ENCODE results near the gene RASSF8.

The RASSF8 gene

DNA sequence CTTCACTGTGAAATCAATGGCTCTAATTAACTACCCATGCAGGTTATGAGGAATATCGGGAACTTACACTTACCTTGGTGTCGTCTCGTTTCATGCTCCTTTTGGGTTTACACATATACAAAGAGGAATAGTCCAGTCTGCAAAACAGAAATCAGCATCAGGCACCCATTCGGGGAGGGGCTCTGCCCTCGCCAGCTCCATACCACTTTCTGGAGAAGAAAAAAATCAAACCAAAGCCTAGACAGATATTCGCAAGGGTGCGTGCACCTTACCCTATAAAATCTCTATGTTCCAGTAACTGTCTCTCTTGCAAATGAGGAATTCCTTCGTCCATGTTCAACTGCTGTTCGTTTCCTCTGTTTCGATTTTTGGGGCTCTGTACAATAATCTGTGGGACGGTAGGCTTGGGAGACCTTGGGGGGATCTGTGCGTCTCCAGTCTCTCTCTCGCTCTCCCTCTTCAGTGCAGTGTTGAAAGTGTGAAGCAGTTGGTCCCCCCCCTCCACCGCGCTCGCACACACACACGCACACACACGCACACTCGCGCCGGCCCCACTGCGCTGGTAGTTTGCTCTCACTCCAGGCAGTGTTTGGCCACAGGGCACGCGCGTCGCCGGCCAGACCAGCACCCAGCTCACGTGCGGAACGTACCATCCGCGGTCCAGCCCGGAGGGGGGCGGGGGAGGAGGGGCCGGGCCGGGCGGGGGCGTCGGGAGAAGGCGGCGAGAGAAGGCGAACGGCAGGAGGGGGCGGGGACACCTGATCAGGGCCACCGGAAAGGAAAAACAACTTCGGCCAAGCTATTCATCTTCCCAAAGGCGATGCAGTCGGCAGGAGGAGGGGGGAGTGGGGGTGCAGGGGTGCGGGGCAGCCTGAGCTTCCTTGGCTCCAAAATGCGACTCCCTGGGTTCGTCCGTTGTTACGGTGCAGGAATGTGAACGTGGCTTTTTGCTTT lies 166.2 kb downstream of the RASSF8 start, which contains the start of gene BHLHE41:
TSS of gene BHLHE41 (minus strand) at position 592 of the 954 bp plus-strand sequence. CDS start at position 334, 258 bp downstream.
- H3K4me1 ChIP-seq (ENCODE audit: control insufficient read depth, low read length), result peaks cover 36% of the 10 kb centered on the region
- H3K27me3 ChIP-seq (ENCODE audit: control insufficient read depth, low read length), result peaks cover 91% of the 10 kb centered on the region
- H3K36me3 ChIP-seq (ENCODE audit: control insufficient read depth, low read length), result no peaks in the 10 kb centered on the region
- H3K9me3 ChIP-seq (ENCODE audit: control insufficient read depth, insufficient read depth, low read length), result no peaks in the 10 kb centered on the region
- H3K4me2 ChIP-seq (ENCODE audit: low read length), result peak within 1 kb of the TSS; percentile 67
- H3K4me3 ChIP-seq (ENCODE audit: low read length), result peak within 1 kb of the TSS; percentile 61
- no peaks in the 10 kb centered on the region for H3K79me2 ChIP-seq (ENCODE audit: control insufficient read depth, low read length)
- no peak within 1 kb of the TSS for H3K27ac ChIP-seq (ENCODE audit: low read depth, low read length)
- peaks cover 2% of the 10 kb centered on the region; the same call in 1 of the 2 replicates for H3F3A ChIP-seq (ENCODE audit: control insufficient read depth, insufficient read depth)
- peaks cover 5% of the 10 kb centered on the region; the same call in 1 of the 2 replicates for H4K20me1 ChIP-seq (ENCODE audit: control insufficient read depth, insufficient read depth, low read depth, low read length)
- TF ChIP-seq CTCF (IDR thresholded peaks at IDR 0.05; ENCODE audit: low read depth, low read length, poor library complexity, severe bottlenecking) (no peak), EZH2phosphoT487 (IDR thresholded peaks at IDR 0.05; ENCODE audit: borderline replicate concordance, low read length) (peak; percentile 99)
- H3K9me2 ChIP-seq (replicated peaks; ENCODE audit: control insufficient read depth, low read length), result no peaks in the 10 kb centered on the region

- peaks cover 40% of the 10 kb centered on the region for H3K4me1 ChIP-seq (ENCODE audit: control insufficient read depth, low read length)
- no peaks in the 10 kb centered on the region for H3K9me3 ChIP-seq (ENCODE audit: control insufficient read depth, insufficient read depth, low read length)
- peaks cover 2% of the 10 kb centered on the region; the same call in 1 of the 2 replicates for H3F3A ChIP-seq (ENCODE audit: control insufficient read depth, insufficient read depth)
- no peaks in the 10 kb centered on the region for H3K79me2 ChIP-seq (ENCODE audit: control insufficient read depth, low read length)
- peak overlapping the region; percentile 67 for H3K4me2 ChIP-seq (ENCODE audit: low read length)
- peaks cover 5% of the 10 kb centered on the region; the same call in 1 of the 2 replicates for H4K20me1 ChIP-seq (ENCODE audit: control insufficient read depth, insufficient read depth, low read depth, low read length)
- no peaks in the 10 kb centered on the region for H3K36me3 ChIP-seq (ENCODE audit: control insufficient read depth, low read length)
- TF ChIP-seq CTCF (IDR thresholded peaks at IDR 0.05; ENCODE audit: low read depth, low read length, poor library complexity, severe bottlenecking), result no peak
- peak; percentile 20 for TF ChIP-seq EZH2phosphoT487 (IDR thresholded peaks at IDR 0.05; ENCODE audit: borderline replicate concordance, low read length)
- peak overlapping the region; percentile 61 for H3K4me3 ChIP-seq (ENCODE audit: low read length)
- no peaks in the 10 kb centered on the region for H3K9me2 ChIP-seq (replicated peaks; ENCODE audit: control insufficient read depth, low read length)
- no peak overlapping the region for H3K27ac ChIP-seq (ENCODE audit: low read depth, low read length)
- H3K27me3 ChIP-seq (ENCODE audit: control insufficient read depth, low read length), result peaks cover 91% of the 10 kb centered on the region
Measured at GRCh38 chr12:26125400-26126339, 167.2 kb downstream of the RASSF8 start.

- H3K4me2 ChIP-seq (ENCODE audit: low read length), result peak overlapping the region; percentile 67
- peaks cover 5% of the 10 kb centered on the region; the same call in 1 of the 2 replicates for H4K20me1 ChIP-seq (ENCODE audit: control insufficient read depth, insufficient read depth, low read depth, low read length)
- peaks cover 43% of the 10 kb centered on the region for H3K4me1 ChIP-seq (ENCODE audit: control insufficient read depth, low read length)
- peaks cover 89% of the 10 kb centered on the region for H3K27me3 ChIP-seq (ENCODE audit: control insufficient read depth, low read length)
- peaks cover 2% of the 10 kb centered on the region; the same call in 1 of the 2 replicates for H3F3A ChIP-seq (ENCODE audit: control insufficient read depth, insufficient read depth)
- TF ChIP-seq CTCF (IDR thresholded peaks at IDR 0.05; ENCODE audit: low read depth, low read length, poor library complexity, severe bottlenecking), result no peak
- TF ChIP-seq EZH2phosphoT487 (IDR thresholded peaks at IDR 0.05; ENCODE audit: borderline replicate concordance, low read length), result peak; percentile 17
- H3K27ac ChIP-seq (ENCODE audit: low read depth, low read length), result no peak overlapping the region
- H3K4me3 ChIP-seq (ENCODE audit: low read length), result peak overlapping the region; percentile 61
- H3K9me2 ChIP-seq (replicated peaks; ENCODE audit: control insufficient read depth, low read length), result no peaks in the 10 kb centered on the region
- H3K9me3 ChIP-seq (ENCODE audit: control insufficient read depth, insufficient read depth, low read length), result no peaks in the 10 kb centered on the region
- no peaks in the 10 kb centered on the region for H3K36me3 ChIP-seq (ENCODE audit: control insufficient read depth, low read length)
- no peaks in the 10 kb centered on the region for H3K79me2 ChIP-seq (ENCODE audit: control insufficient read depth, low read length)
Measured at GRCh38 chr12:26126340-26127284, 168.1 kb downstream of the RASSF8 start.

All from DOHH2 (cell line).